NAMALWA (cell line): Measurements from ENCODE around the gene TRABD2A.
"Not testable (repeated sequence)": the region's sequence is repeated elsewhere in the genome, so short reads cannot be mapped to it uniquely, and the experiment has no call there.

Experiments used
- DNase-seq: peaks from one replicate; pipeline ENCODE4 v3.0.0-alpha.2; 2015; ENCODE audit warnings: low spot score

The TRABD2A gene

GRCh38 chr2:84778911-84779690, 101.8 kb downstream of the TRABD2A start:
- no peak for DNase-seq

- no peak for DNase-seq
Measured at GRCh38 chr2:84776011-84776410, 104.9 kb downstream of the TRABD2A start.

- not testable (repeated sequence) for DNase-seq
Measured at GRCh38 chr2:84773562-84773961, 107.3 kb downstream of the TRABD2A start.
